K562 (cell line): Measurements from ENCODE around the gene GYG2.

Experiments
- EZH2 ChIP-seq: IDR thresholded peaks from 2 replicates; pipeline ENCODE4 v1.6.1; 2012; ENCODE audit warnings: low read depth, mild to moderate bottlenecking, inconsistent platforms, low read length, borderline replicate concordance
- FOXP1 ChIP-seq: sonication (generic); formaldehyde crosslinking; IDR thresholded peaks from 2 replicates; pipeline ENCODE4 v1.8.0; 2022; ENCODE audit warnings: mild to moderate bottlenecking, missing genetic modification reagents

- no peak for TF ChIP-seq EZH2
- TF ChIP-seq FOXP1 (CRISPR knock-in tag), result no peak
These were observed 81.4 kb downstream of the GYG2 start for GRCh38 chrX:2910109-2910508.
